K562 (cell line): ENCODE data around the gene CCNT1. TPM values are rescaled to one million over a fixed set of nuclear protein-coding genes. Genes with fewer than 3 reads are reported as not detected.

Experiments used
- ATAC-seq: fragments of 200-7000 bp; cut with Tn5 transposase; 3 replicates; pipeline ENCODE4 v1.9.1; 2020; ENCODE audit warnings: moderate library complexity
- BruUV-seq: library from RNA; stranded (reverse); fragments of 400-500 nt; replicated peaks from 2 replicates; lab custom pipeline; 2021; lab: Mats Ljungman, UMichigan
- CTCF ChIA-PET: fragments of 300-600 bp; formaldehyde crosslinking; extraction: SDS; loops from one replicate; lab custom pipeline; 2021; ENCODE audit warnings: low intra/inter-chr PET ratio; lab: Yijun Ruan, JAX
- POLR2A ChIA-PET: fragments of 300-600, 350-650 bp; sonication (Branson Sonifier 250); formaldehyde crosslinking; extraction: SDS; loops from one replicate; lab custom pipeline; 2021; ENCODE audit warnings: antibody characterized with exemption, inconsistent platforms; lab: Yijun Ruan, JAX
- DNase-seq, 4 experiments: peaks; one replicate each; pipeline versions ENCODE4 v3.0.0 to v3.0.0-alpha.2; 2011 to 2018; ENCODE audit warnings: low spot score in 3 of 4, mixed read lengths in 3 of 4; ENCODE audit errors: extremely low read depth in 1 of 4
- FAIRE-seq: peaks from 2 replicates; lab custom pipeline; 2011; peaks lifted over from hg19 to GRCh38; lab: Jason Lieb, UNC
- H2AFZ ChIP-seq: 2 replicates; pipeline ENCODE4 v1.6.0; 2011; ENCODE audit warnings: low read depth, low read length, control low read depth, inconsistent platforms
- H3K27ac ChIP-seq: fragments of 200-600 bp; 3 replicates; pipeline ENCODE4 v1.8.0; 2011; ENCODE audit warnings: low read depth, mild to moderate bottlenecking, control low read depth, inconsistent platforms, low read length, moderate library complexity, mixed read lengths; ENCODE audit errors: extremely low read depth
- H3K27me3 ChIP-seq, 2 experiments: fragments of 300-600 bp in 1 of 2; 2 replicates in 1 of 2; 3 replicates in 1 of 2; pipeline versions ENCODE4 v1.6.0 to v1.8.0; 2011; ENCODE audit warnings: inconsistent platforms in 2 of 2, low read length in 2 of 2, mild to moderate bottlenecking in 1 of 2, mixed read lengths in 1 of 2, moderate library complexity in 1 of 2; ENCODE audit not compliant: control insufficient read depth in 2 of 2, insufficient read depth in 2 of 2
- H3K36me3 ChIP-seq: fragments of 300-600 bp; 3 replicates; pipeline ENCODE4 v1.8.0; 2011; ENCODE audit warnings: mild to moderate bottlenecking, low read length, inconsistent platforms; ENCODE audit not compliant: control insufficient read depth, insufficient read depth
- H3K4me1 ChIP-seq, 2 experiments: fragments of 200-600 bp in 1 of 2; replicated peaks in 1 of 2; 2 replicates in 1 of 2; 3 replicates in 1 of 2; pipeline versions ENCODE4 v1.5.1 to v1.8.0; 2011; ENCODE audit warnings: inconsistent platforms in 2 of 2, low read length in 2 of 2, mild to moderate bottlenecking in 1 of 2, mixed read lengths in 1 of 2, moderate library complexity in 1 of 2; ENCODE audit not compliant: control insufficient read depth in 2 of 2, insufficient read depth in 2 of 2
- H3K4me2 ChIP-seq: 2 replicates; pipeline ENCODE4 v1.6.1; 2011; ENCODE audit warnings: low read length, control low read depth, inconsistent platforms, mixed read lengths; ENCODE audit not compliant: insufficient read depth
- H3K4me3 ChIP-seq: fragments of 200-600 bp; sonication (generic), shearing (Covaris generic); 2 replicates; pipeline ENCODE4 v1.5.1; 2016; ENCODE audit warnings: control low read depth, inconsistent platforms
- H3K79me2 ChIP-seq: fragments of 200-600 bp; 3 replicates; pipeline ENCODE4 v1.8.0; 2011; ENCODE audit warnings: low read length, inconsistent platforms; ENCODE audit not compliant: control insufficient read depth, insufficient read depth
- H3K9ac ChIP-seq, 2 experiments: 2 replicates each; pipeline versions ENCODE4 v1.6.0 to v1.6.1; 2011; ENCODE audit warnings: low read depth in 2 of 2, low read length in 2 of 2, control low read depth in 1 of 2, inconsistent platforms in 1 of 2, mild to moderate bottlenecking in 1 of 2, mixed read lengths in 1 of 2; ENCODE audit not compliant: insufficient read depth in 1 of 2
- H3K9me1 ChIP-seq: one replicate; pipeline ENCODE4 v1.6.0; 2011; ENCODE audit warnings: inconsistent platforms, mild to moderate bottlenecking, low read length, moderate library complexity; ENCODE audit not compliant: control insufficient read depth, insufficient read depth
- H3K9me3 ChIP-seq: replicated peaks from 2 replicates; pipeline ENCODE4 v1.5.1; 2011; ENCODE audit warnings: low read depth, low read length, inconsistent platforms; ENCODE audit not compliant: control insufficient read depth, insufficient read depth
- H4K20me1 ChIP-seq: replicated peaks from 2 replicates; pipeline ENCODE4 v1.6.1; 2011; ENCODE audit warnings: low read length, inconsistent platforms, mixed read lengths; ENCODE audit not compliant: control insufficient read depth, insufficient read depth
- CREM ChIP-seq: IDR thresholded peaks from 2 replicates; pipeline ENCODE4 v1.6.1; 2014; ENCODE audit warnings: antibody characterized with exemption, low read depth
- ELF2 ChIP-seq: fragments of 250-450 bp; sonication (Bioruptor Pico); IDR thresholded peaks from 2 replicates; pipeline ENCODE4 v1.5.0; 2021; ENCODE audit warnings: mild to moderate bottlenecking
- FOXM1 ChIP-seq, 2 experiments: fragments of 450-650 bp in 1 of 2; sonication (generic) in 1 of 2; formaldehyde crosslinking in 1 of 2; IDR thresholded peaks; 2 replicates each; pipeline versions ENCODE4 v1.6.1 to v1.9.0; 2017 to 2022; ENCODE audit warnings: low read depth in 2 of 2, mild to moderate bottlenecking in 2 of 2, missing genetic modification reagents in 1 of 2, moderate library complexity in 1 of 2
- JUN ChIP-seq, 2 experiments: sonication (generic) in 1 of 2; formaldehyde crosslinking in 1 of 2; IDR thresholded peaks; 2 replicates each; pipeline versions ENCODE4 v1.6.1 to v1.8.0; 2012 to 2022; ENCODE audit warnings: borderline replicate concordance in 2 of 2, mild to moderate bottlenecking in 2 of 2, improper control_type of control experiment in 1 of 2, low read depth in 1 of 2, low read length in 1 of 2, missing genetic modification reagents in 1 of 2
- KLF1 ChIP-seq: fragments of 450-650 bp; IDR thresholded peaks from 2 replicates; pipeline ENCODE4 v1.6.1; 2016; ENCODE audit warnings: missing genetic modification characterization, missing compliant biosample characterization
- NFATC3 ChIP-seq: fragments of 450-650 bp; IDR thresholded peaks from 2 replicates; pipeline ENCODE4 v1.6.1; 2017; ENCODE audit warnings: mild to moderate bottlenecking
- OTX1 ChIP-seq: fragments of 450-650 bp; formaldehyde crosslinking; IDR thresholded peaks from 2 replicates; pipeline ENCODE4 v1.4.0; 2022; ENCODE audit warnings: mild to moderate bottlenecking
- PCBP1 ChIP-seq: fragments of 200-400 bp; formaldehyde crosslinking; IDR thresholded peaks from 2 replicates; pipeline ENCODE4 v1.6.1; 2018; ENCODE audit warnings: mild to moderate bottlenecking, low read depth, low read length; ENCODE audit not compliant: poor library complexity, severe bottlenecking
- RBM34 ChIP-seq: fragments of 200-400 bp; formaldehyde crosslinking; IDR thresholded peaks from 2 replicates; pipeline ENCODE4 v1.6.1; 2018; ENCODE audit warnings: low read length, borderline replicate concordance; ENCODE audit not compliant: insufficient read depth
- SIN3A ChIP-seq, 2 experiments: fragments of 150-350 bp in 1 of 2; IDR thresholded peaks; 2 replicates each; pipeline ENCODE4 v1.6.1; 2011 to 2016; ENCODE audit warnings: borderline replicate concordance in 2 of 2, low read depth in 2 of 2, low read length in 2 of 2, mild to moderate bottlenecking in 2 of 2, moderate library complexity in 2 of 2; ENCODE audit not compliant: control insufficient read depth in 1 of 2
- SMARCB1 ChIP-seq: IDR thresholded peaks from 2 replicates; pipeline ENCODE4 v1.6.1; 2011; ENCODE audit warnings: improper control_type of control experiment, low read depth; ENCODE audit not compliant: insufficient read length
- SPI1 ChIP-seq: IDR thresholded peaks from 2 replicates; pipeline ENCODE4 v1.6.1; 2011; ENCODE audit warnings: low read depth, low read length, control low read depth, borderline replicate concordance
- ZBTB17 ChIP-seq: fragments of 450-650 bp; formaldehyde crosslinking; IDR thresholded peaks from 2 replicates; pipeline ENCODE4 v1.4.0; 2020; ENCODE audit warnings: mild to moderate bottlenecking
- ZZZ3 ChIP-seq: fragments of 450-650 bp; IDR thresholded peaks from 2 replicates; pipeline ENCODE4 v1.6.1; 2016; ENCODE audit warnings: antibody characterized with exemption, mild to moderate bottlenecking, moderate library complexity
- WGBS: fragments of 100-300 bp; shearing (Covaris generic); methylation state at CpG from one replicate; pipeline ENCODE4 v1.1.6; 2016; ENCODE audit warnings: low coverage, mixed read lengths; ENCODE audit not compliant: insufficient coverage; ENCODE audit errors: missing lambda C conversion rate; 5-methylcytosine and 5-hydroxymethylcytosine counted together
- in situ Hi-C: fragments of 300-500 bp; cut with MboI; formaldehyde crosslinking; loops from 4 replicates; pipeline ENCODE4 v1.15.0; 2018; ENCODE audit warnings: inconsistent platforms, mixed read lengths
- intact Hi-C: fragments of 100-400 bp; cut with micrococcal nuclease; formaldehyde crosslinking; loops from 2 replicates; pipeline ENCODE4 v1.14.2; 2022
- polyA plus RNA-seq, 8 experiments: library from polyadenylated mRNA; depleted of rRNA in 4 of 8; stranded (reverse) in 5 of 8; unstranded in 3 of 8; fragments of >200 nt; fragmentation: Nextera tagmentation in 2 of 8; fragmentation: Illumina TruSeq in 1 of 8; extraction: Ambion mirVana in 2 of 8; extraction: Trizol in 1 of 8; gene quantifications; 2 replicates each; pipeline versions ENCODE4 v1.2.1 to v1.2.3, GENCODE V29; 2011 to 2014; ENCODE audit warnings: inconsistent platforms in 1 of 8, missing spikeins in 1 of 8
- total RNA-seq, 7 experiments: library from RNA; depleted of rRNA in 6 of 7; stranded (reverse); fragments of >200 nt in 6 of 7; fragmentation: Illumina TruSeq in 2 of 7; extraction: Trizol in 2 of 7; gene quantifications; 2 replicates each; pipeline versions ENCODE4 v1.2.1 to v1.2.3, GENCODE V29; 2011 to 2021; ENCODE audit warnings: low replicate concordance in 1 of 7
- TF ChIP-seq, protein P1 (sequence below): fragments of 250-450 bp; sonication (Bioruptor Pico); IDR thresholded peaks from 2 replicates; pipeline ENCODE4 v1.8.0; 2021; ENCODE audit warnings: moderate library complexity, mild to moderate bottlenecking, inconsistent platforms
- TF ChIP-seq, protein P2 (sequence below): fragments of 450-650 bp; IDR thresholded peaks from 2 replicates; pipeline ENCODE4 v1.6.1; 2016; ENCODE audit warnings: borderline replicate concordance
- TF ChIP-seq, protein P3 (sequence below), 2 experiments: IDR thresholded peaks in 1 of 2; conservative IDR thresholded peaks in 1 of 2; 2 replicates each; pipeline ENCODE4 v1.6.1; 2016; ENCODE audit warnings: low read depth in 2 of 2, mild to moderate bottlenecking in 1 of 2, missing compliant biosample characterization in 1 of 2, missing genetic modification characterization in 1 of 2, moderate library complexity in 1 of 2

Gene CCNT1
- total and polyA plus RNA-seq, 9 of the 15 experiments (the other 6 are each of a cell fraction or from before 2014, with no cell fraction given): 9.7 to 52.4 (median 33.4) TPM

DNA sequence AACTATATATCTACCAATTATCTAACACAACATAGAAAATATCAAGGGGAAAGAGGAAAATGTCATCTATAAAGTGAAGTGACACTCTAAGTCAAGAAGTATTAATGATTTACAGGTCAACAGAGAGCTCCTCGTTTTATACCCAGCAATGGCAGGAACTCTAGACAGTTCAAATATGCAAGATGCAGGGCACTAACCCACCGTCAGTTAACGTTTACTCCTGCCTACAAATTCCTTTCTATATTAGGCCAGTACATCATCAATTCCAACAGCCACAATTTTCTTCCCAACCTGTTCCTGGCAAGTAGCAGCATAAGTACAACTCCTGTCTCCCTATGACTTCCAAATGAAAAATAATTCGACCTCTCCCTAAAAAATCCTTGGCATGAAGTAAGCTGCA lies 25.5 kb downstream of the CCNT1 start:
- TF ChIP-seq ZZZ3: no peak
- no peak for TF ChIP-seq FOXM1 (IDR thresholded peaks at IDR 0.05; ENCODE audit: low read depth)
- TF ChIP-seq FOXM1 (CRISPR knock-in tag; IDR thresholded peaks at IDR 0.05; ENCODE audit: low read depth): no peak
- no peak for TF ChIP-seq NFATC3
- TF ChIP-seq SIN3A (IDR thresholded peaks at IDR 0.05; ENCODE audit: borderline replicate concordance in 2 of 2, control insufficient read depth in 1 of 2, low read depth in 2 of 2, low read length in 2 of 2): no peak
- TF ChIP-seq, protein P1, sequence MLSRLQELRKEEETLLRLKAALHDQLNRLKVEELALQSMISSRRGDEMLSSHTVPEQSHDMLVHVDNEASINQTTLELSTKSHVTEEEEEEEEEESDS (CRISPR knock-in tag): no peak
- TF ChIP-seq OTX1 (CRISPR knock-in tag): no peak
- no peak for TF ChIP-seq PCBP1
- no peak for TF ChIP-seq RBM34
- TF ChIP-seq SPI1: no peak
- no peak for TF ChIP-seq ELF2 (CRISPR knock-in tag)
- TF ChIP-seq CREM: no peak
- TF ChIP-seq, protein P2, sequence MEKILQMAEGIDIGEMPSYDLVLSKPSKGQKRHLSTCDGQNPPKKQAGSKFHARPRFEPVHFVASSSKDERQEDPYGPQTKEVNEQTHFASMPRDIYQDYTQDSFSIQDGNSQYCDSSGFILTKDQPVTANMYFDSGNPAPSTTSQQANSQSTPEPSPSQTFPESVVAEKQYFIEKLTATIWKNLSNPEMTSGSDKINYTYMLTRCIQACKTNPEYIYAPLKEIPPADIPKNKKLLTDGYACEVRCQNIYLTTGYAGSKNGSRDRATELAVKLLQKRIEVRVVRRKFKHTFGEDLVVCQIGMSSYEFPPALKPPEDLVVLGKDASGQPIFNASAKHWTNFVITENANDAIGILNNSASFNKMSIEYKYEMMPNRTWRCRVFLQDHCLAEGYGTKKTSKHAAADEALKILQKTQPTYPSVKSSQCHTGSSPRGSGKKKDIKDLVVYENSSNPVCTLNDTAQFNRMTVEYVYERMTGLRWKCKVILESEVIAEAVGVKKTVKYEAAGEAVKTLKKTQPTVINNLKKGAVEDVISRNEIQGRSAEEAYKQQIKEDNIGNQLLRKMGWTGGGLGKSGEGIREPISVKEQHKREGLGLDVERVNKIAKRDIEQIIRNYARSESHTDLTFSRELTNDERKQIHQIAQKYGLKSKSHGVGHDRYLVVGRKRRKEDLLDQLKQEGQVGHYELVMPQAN: no peak
- TF ChIP-seq SMARCB1: no peak
- no peak for TF ChIP-seq KLF1 (tag)
- TF ChIP-seq JUN (IDR thresholded peaks at IDR 0.05; ENCODE audit: borderline replicate concordance, low read depth, low read length): no peak
- TF ChIP-seq JUN (CRISPR knock-in tag; IDR thresholded peaks at IDR 0.05; ENCODE audit: borderline replicate concordance): no peak
- TF ChIP-seq ZBTB17 (CRISPR knock-in tag): no peak
- TF ChIP-seq, protein P3, sequence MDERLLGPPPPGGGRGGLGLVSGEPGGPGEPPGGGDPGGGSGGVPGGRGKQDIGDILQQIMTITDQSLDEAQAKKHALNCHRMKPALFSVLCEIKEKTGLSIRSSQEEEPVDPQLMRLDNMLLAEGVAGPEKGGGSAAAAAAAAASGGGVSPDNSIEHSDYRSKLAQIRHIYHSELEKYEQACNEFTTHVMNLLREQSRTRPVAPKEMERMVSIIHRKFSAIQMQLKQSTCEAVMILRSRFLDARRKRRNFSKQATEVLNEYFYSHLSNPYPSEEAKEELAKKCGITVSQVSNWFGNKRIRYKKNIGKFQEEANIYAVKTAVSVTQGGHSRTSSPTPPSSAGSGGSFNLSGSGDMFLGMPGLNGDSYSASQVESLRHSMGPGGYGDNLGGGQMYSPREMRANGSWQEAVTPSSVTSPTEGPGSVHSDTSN (CRISPR knock-in tag; IDR thresholded peaks at IDR 0.05; ENCODE audit: low read depth): no peak
- TF ChIP-seq, protein P3 (tag; conservative IDR thresholded peaks at IDR 0.05; ENCODE audit: low read depth): no peak
- no peak overlapping the region for H3K4me2 ChIP-seq
- peaks cover 83% of the 10 kb centered on the region for H3K36me3 ChIP-seq
- no TSS peak for BruUV-seq
- 86% methylated on average over 4 of the region's 4 CpGs for WGBS
- H3K4me1 ChIP-seq: peaks cover 10 to 25% of the 10 kb centered on the region in 2 experiments; a peak in 3 of 5 replicates
- DNase-seq (no peak), ATAC-seq (no peak), FAIRE-seq (no peak)
- CTCF ChIA-PET: no interaction called here
- POLR2A ChIA-PET: interaction anchor here (0.6 to 1.9 kb wide), 6 partner anchors 9 to 133 kb away, joined by 3 to 12 read pairs (median 3); partner anchors contain the start of genes CCNT1 and KANSL2
- intact Hi-C loops: no loop called here
- H2AFZ ChIP-seq: no peak overlapping the region
- H3K9me1 ChIP-seq: no peaks in the 10 kb centered on the region
- no peaks in the 10 kb centered on the region for H3K9me3 ChIP-seq
- H3K27ac ChIP-seq: no peak overlapping the region
- H3K4me3 ChIP-seq: no peak overlapping the region
- no peaks in the 10 kb centered on the region for H3K27me3 ChIP-seq
- no peak overlapping the region for H3K9ac ChIP-seq
- peaks cover 14% of the 10 kb centered on the region; the same call in 1 of the 2 replicates for H4K20me1 ChIP-seq
- H3K79me2 ChIP-seq: peaks cover 42% of the 10 kb centered on the region
- in situ Hi-C loops: no loop called here
